Right hindlimb (tissue), 1 donor: ENCODE results near the gene TELO2.
"Not testable (repeated sequence)": the region's sequence is repeated elsewhere in the genome, so short reads cannot be mapped to it uniquely, and the experiment has no call there.

Source experiments
- DNase-seq: peaks from one replicate; pipeline ENCODE4 v3.0.0-alpha.2; 2018

Gene TELO2

GRCh38 chr16:1458336-1458976 is 34.7 kb upstream of the TELO2 start:
- no peak for DNase-seq

GRCh38 chr16:1458977-1459341 is 34.2 kb upstream of the TELO2 start:
- DNase-seq, result no peak

GRCh38 chr16:1459967-1460366 is 33.2 kb upstream of the TELO2 start:
- no peak for DNase-seq

GRCh38 chr16:1460602-1461138 is 32.5 kb upstream of the TELO2 start:
- DNase-seq, result no peak

- no peak for DNase-seq
Observed at GRCh38 chr16:1461146-1461545, 32.0 kb upstream of the TELO2 start.

- no peak for DNase-seq
Observed at GRCh38 chr16:1464196-1464893, 28.8 kb upstream of the TELO2 start.

GRCh38 chr16:1464894-1465566 is 28.1 kb upstream of the TELO2 start:
- DNase-seq, result no peak

- DNase-seq, result no peak
Observed at GRCh38 chr16:1465567-1465915, 27.6 kb upstream of the TELO2 start.

GRCh38 chr16:1466054-1466453 is 27.1 kb upstream of the TELO2 start:
- DNase-seq, result no peak

- DNase-seq, result no peak
Observed at GRCh38 chr16:1466968-1467521, 26.1 kb upstream of the TELO2 start.

- no peak for DNase-seq
Observed at GRCh38 chr16:1468426-1468810, 24.7 kb upstream of the TELO2 start.

- DNase-seq, result not testable (repeated sequence)
Observed at GRCh38 chr16:1469141-1469540, 24.0 kb upstream of the TELO2 start.

GRCh38 chr16:1469693-1470201 is 23.4 kb upstream of the TELO2 start:
- DNase-seq, result no peak

- DNase-seq, result no peak
Observed at GRCh38 chr16:1470481-1471251, 22.5 kb upstream of the TELO2 start.

- no peak for DNase-seq
Observed at GRCh38 chr16:1471569-1472194, 21.5 kb upstream of the TELO2 start.

GRCh38 chr16:1472974-1473373 is 20.2 kb upstream of the TELO2 start:
- no peak for DNase-seq

GRCh38 chr16:1474082-1474795 is 18.9 kb upstream of the TELO2 start:
- no peak for DNase-seq

- peak; percentile 92 for DNase-seq
Observed at GRCh38 chr16:1474796-1475551, 18.2 kb upstream of the TELO2 start, which contains the start of gene CLCN7. Gene CLCN7 (minus strand): TSS chr16:1475028. CDS start chr16:1474974, 54 bp downstream.

- DNase-seq, result no peak
Observed at GRCh38 chr16:1475552-1476114, 17.5 kb upstream of the TELO2 start.

GRCh38 chr16:1477033-1477432 is 16.1 kb upstream of the TELO2 start:
- no peak for DNase-seq
